Esophagus muscularis mucosa (tissue), 3 donors: Measurements from ENCODE around the gene CCDC137.

ENCODE experiments used
- POLR2A ChIP-seq: fragments of 450-650 bp; IDR thresholded peaks from one replicate; pipeline ENCODE4 v1.6.1; 2017; ENCODE audit warnings: antibody characterized with exemption, moderate library complexity, mild to moderate bottlenecking, low read depth
- POLR2AphosphoS5 ChIP-seq, 2 donors: sonication (generic); formaldehyde crosslinking; IDR thresholded peaks; one replicate each; pipeline ENCODE4 v1.6.1; 2017; ENCODE audit warnings: antibody characterized with exemption in 2 of 2
- TF ChIP-seq, protein P1 (sequence below), 3 experiments: fragments of 200-600 bp in 2 of 3; fragments of 450-650 bp in 1 of 3; sonication (generic) in 2 of 3; IDR thresholded peaks; one replicate each; pipeline ENCODE4 v1.5.1; 2017 to 2019; ENCODE audit warnings: antibody characterized with exemption in 3 of 3, mild to moderate bottlenecking in 2 of 3, moderate library complexity in 1 of 3

DNA sequence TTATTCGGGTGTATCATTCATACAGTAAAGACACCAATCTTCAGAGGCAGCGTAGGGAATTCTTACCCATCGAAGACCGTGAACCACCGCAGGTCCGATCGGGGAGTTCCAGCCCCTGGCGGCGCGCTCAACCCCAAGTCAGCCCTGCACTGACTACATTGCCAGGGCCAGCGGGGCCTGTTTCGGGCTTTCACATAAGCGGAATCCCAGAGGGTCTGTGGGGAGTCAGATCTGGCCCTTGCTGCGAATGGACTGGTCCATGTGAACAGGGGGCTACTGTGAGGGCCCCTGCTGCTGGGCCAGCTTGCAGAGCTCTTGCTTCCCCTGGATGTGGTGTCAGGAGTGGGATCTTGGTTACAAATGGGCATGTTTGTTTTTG is 17.8 kb upstream of the CCDC137 start:
- TF ChIP-seq, protein P1, sequence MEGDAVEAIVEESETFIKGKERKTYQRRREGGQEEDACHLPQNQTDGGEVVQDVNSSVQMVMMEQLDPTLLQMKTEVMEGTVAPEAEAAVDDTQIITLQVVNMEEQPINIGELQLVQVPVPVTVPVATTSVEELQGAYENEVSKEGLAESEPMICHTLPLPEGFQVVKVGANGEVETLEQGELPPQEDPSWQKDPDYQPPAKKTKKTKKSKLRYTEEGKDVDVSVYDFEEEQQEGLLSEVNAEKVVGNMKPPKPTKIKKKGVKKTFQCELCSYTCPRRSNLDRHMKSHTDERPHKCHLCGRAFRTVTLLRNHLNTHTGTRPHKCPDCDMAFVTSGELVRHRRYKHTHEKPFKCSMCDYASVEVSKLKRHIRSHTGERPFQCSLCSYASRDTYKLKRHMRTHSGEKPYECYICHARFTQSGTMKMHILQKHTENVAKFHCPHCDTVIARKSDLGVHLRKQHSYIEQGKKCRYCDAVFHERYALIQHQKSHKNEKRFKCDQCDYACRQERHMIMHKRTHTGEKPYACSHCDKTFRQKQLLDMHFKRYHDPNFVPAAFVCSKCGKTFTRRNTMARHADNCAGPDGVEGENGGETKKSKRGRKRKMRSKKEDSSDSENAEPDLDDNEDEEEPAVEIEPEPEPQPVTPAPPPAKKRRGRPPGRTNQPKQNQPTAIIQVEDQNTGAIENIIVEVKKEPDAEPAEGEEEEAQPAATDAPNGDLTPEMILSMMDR (IDR thresholded peaks at IDR 0.05) = no peak
- TF ChIP-seq POLR2A (no peak), POLR2AphosphoS5 (IDR thresholded peaks at IDR 0.05) (no peak)
